HEK293 (cell line): ENCODE results near the gene CXorf38.

ENCODE experiments used
- CTCF ChIP-seq: fragments of 450-650 bp; formaldehyde crosslinking; IDR thresholded peaks from 2 replicates; pipeline ENCODE4 v1.5.1; 2016; ENCODE audit warnings: missing biosample characterization, missing genetic modification characterization
- KLF1 ChIP-seq: fragments of 450-650 bp; formaldehyde crosslinking; IDR thresholded peaks from 2 replicates; pipeline ENCODE4 v1.5.1; 2016; ENCODE audit warnings: missing biosample characterization, missing genetic modification characterization
- MEIS1 ChIP-seq: sonication (generic); formaldehyde crosslinking; IDR thresholded peaks from 2 replicates; pipeline ENCODE4 v1.8.1; 2022; ENCODE audit warnings: missing genetic modification reagents, mild to moderate bottlenecking, borderline replicate concordance
- ZBTB1 ChIP-seq: fragments of 450-650 bp; formaldehyde crosslinking; IDR thresholded peaks from 2 replicates; pipeline ENCODE4 v1.5.1; 2016; ENCODE audit warnings: missing biosample characterization, missing genetic modification characterization
- ZNF133 ChIP-seq: fragments of 450-650 bp; formaldehyde crosslinking; IDR thresholded peaks from 2 replicates; pipeline ENCODE4 v1.5.1; 2016; ENCODE audit warnings: missing biosample characterization, missing genetic modification characterization
- ZNF274 ChIP-seq, 2 experiments: fragments of 200-500 bp in 1 of 2; fragments of 450-650 bp in 1 of 2; sonication (Bioruptor generic) in 1 of 2; formaldehyde crosslinking in 1 of 2; IDR thresholded peaks; 2 replicates each; pipeline versions ENCODE4 v1.5.1 to v1.6.1; 2014 to 2016; ENCODE audit warnings: borderline replicate concordance in 1 of 2, inconsistent platforms in 1 of 2, low read length in 1 of 2, missing biosample characterization in 1 of 2, missing genetic modification characterization in 1 of 2
- ZNF621 ChIP-seq: fragments of 450-650 bp; formaldehyde crosslinking; IDR thresholded peaks from 2 replicates; pipeline ENCODE4 v1.5.1; 2017; ENCODE audit warnings: missing biosample characterization, missing genetic modification characterization
- ZNF791 ChIP-seq: fragments of 450-650 bp; formaldehyde crosslinking; IDR thresholded peaks from 2 replicates; pipeline ENCODE4 v1.5.1; 2016; ENCODE audit warnings: missing biosample characterization, missing genetic modification characterization

GRCh38 chrX:40579141-40579540 is 68.2 kb downstream of the CXorf38 start:
- no peak for TF ChIP-seq CTCF
- TF ChIP-seq ZBTB1 = no peak
- TF ChIP-seq ZNF274 (IDR thresholded peaks at IDR 0.05; ENCODE audit: low read length) = no peak
- no peak for TF ChIP-seq ZNF274 (tag by site-specific recombination; IDR thresholded peaks at IDR 0.05; ENCODE audit: borderline replicate concordance)
- TF ChIP-seq KLF1 = no peak
- no peak for TF ChIP-seq MEIS1 (CRISPR knock-in tag)
- no peak for TF ChIP-seq ZNF791
- TF ChIP-seq ZNF621 (tag by site-specific recombination) = no peak
- TF ChIP-seq ZNF133 (tag by site-specific recombination) = no peak
